ENCODE results near the gene IFNE. TPM values are rescaled to one million over a fixed set of nuclear protein-coding genes. Genes with fewer than 3 reads are reported as not detected.
A peak's percentile ranks its signal among the peaks of the same experiment; 100 is the strongest.
"Not testable (repeated sequence)": the region's sequence is repeated elsewhere in the genome, so short reads cannot be mapped to it uniquely, and the experiment has no call there.

Gene IFNE
- polyA plus RNA-seq, 1 donor: not detected

DNA sequence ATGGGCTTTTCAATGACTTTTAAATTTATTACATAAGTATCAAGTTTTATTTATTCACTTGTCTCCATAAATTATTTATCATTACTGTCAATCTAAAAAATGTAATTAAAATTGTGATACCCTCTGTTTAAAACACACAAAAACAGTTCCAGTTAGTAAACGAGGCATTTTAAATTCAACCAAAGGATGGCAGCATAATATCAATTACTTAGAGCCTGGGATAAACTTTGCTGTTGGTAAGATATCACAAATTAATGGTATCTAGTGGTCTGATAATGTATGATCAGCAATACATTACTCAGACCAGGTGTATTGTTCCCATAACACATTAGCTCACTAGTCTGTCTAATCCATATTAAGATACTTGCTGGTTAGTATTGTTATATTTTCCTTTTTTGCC is 9.6 kb upstream of the IFNE start:
- DNase-seq: no peak

DNA sequence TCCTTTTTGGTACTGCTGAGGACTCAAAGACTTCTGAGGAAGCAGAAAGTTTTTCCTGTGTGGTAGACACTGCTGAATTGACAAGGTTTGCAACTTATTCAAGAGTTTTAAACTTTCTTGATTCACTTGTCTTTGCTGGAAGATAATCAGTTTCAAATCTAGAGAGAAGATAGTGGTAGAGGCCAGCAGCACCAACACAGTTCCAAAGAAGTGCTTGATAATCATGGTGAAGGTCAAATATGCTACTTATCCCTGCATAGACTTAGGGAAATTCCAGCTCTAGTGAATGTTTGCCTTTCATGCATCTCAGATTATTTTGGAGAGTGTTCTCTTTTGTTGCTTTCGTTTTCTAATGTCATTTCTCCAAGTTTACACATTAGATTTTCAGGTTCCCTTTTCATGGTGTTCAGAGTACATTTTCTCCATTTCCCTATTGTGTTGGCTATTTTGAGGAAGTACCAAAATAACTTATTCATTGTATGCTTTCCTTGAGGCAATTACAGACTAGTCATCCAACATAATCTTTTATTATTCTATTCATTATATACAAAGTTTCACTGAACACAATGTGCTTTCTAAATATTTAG is 550 bp downstream of the IFNE start:
- no peak for DNase-seq

DNA sequence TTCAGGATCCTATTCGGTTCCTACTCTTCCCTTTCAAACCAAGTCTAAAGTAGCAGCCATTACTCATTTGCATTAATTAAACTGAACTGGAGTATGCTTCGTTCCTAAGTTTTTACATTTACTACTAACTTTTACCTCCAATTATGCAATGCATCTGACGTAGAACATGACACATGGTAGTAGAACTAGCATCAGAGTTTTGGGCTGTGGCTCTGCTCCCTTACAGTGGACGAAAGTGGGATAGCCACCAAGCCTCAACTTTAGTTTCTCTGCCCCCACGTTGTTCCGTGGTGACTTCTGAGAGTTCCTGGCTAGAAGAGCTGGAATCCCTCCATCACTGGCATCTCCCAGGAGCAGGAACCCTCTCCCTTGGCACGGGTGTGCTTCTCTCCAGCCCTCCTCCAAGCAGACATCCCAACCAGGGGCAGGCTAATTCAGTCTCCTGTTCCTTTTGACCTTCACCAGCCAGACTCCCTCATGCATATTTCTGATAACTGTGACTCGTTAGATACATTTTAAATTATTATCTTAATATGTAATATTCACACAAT is 2.9 kb downstream of the IFNE start:
- no peak for DNase-seq

DNA sequence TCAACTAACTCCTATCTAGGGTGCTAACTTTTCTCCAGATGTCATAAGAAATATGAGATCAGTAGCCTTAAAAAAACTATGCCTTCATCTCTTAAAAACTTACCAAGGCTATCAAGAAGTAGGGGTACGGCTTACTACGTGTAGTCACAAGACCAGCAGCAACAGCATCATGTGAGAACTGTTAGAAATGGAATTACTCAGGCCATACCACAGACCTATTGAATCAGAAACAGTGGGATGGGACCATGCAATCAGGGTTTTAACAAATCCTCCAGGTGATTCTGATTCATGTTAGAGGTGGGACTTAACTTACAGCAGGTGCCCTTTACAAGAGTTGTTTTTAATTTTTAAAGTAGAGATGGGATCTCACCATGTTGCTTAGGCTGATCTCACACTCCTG is 4.6 kb downstream of the IFNE start:
- DNase-seq: no peak

DNA sequence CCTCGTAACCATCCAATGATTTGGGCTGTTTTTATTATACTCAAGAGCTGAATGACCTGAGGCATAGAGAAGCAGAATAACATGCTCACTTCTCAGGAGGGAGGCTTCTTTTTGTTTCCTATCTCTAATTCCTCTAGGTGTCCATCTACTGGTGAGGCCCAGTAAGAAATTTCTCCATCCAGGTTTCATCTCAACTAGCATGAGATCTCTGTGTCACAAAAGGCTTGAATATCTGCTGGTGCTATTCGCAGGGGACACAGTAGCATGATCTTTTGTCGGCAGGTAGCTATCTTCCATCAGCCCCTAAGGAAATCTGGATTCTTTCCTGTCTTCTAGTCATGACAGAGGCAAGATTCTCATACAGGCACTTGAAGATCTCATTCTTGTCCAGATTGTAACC is 8.9 kb downstream of the IFNE start:
- no peak for DNase-seq

DNA sequence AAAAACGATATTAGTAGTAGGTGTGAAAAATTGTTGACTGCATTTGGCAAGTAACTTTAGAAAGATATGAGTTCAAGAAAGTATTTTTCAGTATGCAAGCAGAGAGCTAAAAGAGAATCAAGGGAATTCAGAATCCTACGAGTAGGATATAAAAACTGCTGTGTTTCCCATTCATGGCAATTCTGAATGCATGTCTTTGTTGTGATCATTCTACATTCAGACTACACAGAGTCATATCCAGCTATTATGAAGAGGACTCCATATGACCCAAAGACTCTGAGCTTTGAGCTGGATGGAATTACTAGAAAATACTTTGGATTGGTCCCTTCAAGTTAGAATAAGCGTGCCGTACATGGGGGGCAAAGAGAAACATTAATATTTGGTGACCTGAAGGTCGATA is 12.0 kb downstream of the IFNE start:
- no peak for DNase-seq

DNA sequence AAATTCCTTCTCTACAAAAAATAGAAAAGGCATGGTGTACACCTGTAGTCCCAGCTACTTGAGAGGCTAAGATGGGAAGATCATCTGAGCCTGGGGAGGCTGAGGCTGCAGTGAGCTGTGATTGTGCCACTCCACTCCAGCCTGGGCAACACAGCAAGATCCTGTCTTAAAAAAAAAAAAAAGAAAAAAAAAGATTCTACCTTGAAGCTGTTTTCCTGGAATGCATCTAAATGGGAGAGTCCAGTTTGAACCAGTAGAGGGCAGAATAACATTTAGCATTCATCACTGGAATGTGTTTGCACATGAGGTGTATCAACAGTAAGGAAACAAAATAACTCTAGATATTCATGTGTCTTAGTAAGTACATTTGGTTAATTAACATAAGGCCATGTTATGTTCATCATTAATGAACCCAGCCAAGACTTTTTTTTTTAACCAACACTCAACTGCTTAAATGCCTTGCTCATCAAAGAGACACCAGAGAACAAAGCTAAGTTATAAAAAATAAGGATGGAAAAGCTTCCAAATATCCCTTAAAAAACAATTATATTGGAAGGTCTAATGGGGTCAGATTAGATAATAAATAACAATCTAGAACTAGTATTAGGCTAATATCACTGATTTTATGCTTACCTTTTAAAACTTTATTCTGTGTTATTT is 16.1 kb downstream of the IFNE start:
- DNase-seq: no peak

DNA sequence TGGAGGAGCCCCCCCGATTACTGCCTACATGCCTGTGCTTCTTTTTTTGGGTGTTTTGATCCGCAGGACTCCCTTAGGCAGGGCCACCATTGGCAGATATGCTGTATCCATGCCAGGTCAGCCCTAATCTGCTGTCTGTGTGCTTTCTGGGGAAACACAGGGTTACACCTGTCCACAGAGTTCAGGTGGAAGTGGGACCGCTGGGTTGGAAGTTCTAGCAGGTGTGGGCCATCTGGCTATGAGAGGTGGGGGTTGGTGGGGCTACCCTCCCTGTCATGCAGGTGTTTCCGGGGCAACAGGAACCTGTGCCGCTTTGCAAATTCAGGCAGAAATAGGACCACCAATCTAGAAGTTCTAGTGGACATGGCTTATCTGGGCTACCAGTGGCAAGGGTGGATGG is 17.0 kb downstream of the IFNE start:
- no peak for DNase-seq

DNA sequence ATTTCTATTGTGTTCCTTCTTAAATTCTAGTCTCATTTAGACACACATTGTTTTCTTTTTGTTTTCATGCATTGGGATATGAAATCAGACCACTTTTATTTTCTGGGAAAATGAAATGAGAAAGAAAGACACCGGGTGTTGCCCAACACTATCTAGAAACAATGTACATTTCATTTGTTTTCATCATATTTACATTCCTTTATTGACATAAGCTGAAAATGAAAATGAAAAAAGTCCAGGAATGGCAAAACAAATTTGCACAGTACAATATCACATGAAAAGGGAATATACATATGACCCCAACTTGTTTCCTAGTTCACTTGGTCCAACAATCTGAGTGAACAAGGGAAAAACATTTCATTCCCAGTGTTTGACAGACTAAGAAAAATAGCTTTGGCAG is 20.7 kb downstream of the IFNE start:
- no peak for DNase-seq

DNA sequence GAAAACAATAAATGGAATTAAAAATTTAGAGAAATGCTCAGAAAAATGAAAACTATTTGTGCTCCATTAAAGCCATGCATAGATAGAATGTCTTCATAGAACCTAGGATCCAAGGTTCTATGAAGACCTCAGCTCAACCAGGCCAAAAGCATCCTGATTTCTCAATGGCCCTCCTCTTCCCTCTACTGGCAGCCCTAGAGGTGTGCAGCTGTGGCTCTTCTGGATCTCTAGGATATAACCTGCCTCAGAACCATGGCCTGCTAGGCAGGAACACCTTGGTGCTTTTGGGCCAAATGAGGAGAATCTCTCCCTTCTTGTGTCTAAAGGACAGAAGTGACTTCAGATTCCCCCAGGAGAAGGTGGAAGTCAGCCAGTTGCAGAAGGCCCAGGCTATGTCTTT is 26.8 kb downstream of the IFNE start:
- no peak for DNase-seq

DNA sequence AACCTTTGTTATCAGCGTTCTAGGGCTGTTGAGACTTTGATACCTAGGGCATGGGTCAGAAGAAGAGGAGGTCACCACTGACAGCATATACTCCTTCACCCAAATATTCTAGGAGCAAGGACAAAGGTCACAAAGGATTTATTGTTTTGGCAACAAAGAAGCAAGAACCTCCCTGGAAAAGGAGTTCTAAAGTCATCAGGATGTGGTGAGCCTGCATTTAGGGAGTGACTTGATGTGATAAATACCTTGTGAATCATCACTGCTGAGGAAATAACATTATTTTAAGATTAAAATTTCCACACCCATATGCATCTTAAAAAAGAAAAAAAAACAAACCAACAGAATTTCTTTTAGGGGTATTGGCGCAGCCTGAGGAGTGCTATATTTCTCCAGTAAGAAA is 28.0 kb downstream of the IFNE start:
- no peak for DNase-seq

DNA sequence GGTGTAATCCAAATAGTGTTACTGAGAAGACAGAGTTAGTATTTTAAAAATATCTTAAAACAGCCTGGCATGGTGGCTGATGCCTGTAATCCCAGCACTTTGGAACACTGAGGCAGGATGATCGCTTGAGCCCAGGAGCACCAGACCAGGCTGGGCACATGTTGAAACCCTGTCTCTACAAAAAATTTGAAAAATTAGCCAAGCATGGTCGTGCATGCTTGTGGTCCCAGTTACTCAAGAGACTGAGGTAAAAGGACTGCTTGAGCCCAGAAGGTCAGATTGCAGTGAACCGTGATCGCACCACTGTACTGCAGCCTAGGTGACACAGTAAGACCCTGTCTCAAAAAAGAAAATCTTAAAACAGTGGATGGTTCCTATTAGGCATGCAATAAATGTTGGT is 29.4 kb downstream of the IFNE start:
- DNase-seq: no peak

DNA sequence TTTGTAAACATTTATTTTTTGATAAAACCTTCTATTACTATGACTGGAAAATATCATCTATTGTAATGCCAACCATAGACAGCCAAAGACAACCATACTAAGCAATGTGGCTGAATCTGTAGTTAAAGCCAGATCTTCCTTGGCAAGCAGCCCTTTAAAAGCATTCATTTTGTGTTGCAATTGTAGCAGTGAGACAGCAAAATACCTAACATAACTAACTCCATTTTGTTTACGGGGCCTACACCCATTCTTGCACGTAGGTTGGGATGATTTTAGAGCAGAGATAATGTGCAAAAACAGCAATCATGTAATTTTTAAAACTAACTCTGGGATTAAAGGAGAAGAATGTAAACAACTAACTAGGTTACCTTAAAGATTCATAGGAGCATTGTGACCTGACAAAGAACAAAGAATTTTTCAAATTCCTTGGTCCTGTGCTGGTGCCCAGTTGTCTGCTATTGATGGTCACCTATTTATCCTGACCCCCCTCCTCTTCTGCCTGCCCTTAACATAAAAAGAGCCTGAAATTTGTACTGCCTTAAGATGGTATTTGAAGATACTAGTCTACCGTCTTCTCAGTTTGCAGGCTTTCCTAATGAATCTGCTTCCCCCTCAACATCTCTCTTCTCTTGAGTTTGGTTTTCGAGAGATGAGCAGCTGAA is 31.2 kb downstream of the IFNE start:
- DNase-seq: no peak

DNA sequence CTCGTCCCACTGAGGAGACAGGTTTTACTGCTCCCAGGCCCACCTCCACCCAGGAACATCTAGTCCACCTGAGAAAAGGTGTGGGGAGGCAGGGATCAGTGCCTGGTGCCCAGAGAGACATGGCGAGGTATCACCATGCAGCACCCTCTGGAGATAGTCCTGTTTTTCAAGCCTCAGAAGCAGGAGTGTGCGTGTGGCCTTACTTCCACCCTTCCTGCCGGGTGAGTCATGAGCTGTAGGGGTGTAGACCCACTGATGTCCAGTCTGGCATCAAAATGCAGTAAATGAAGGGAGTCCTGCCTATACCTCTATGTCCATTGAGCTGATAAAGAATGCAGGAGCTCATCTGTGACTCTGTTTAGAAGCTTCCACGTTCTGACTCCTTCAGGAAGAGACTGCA is 32.8 kb downstream of the IFNE start:
- not testable (repeated sequence) for DNase-seq

DNA sequence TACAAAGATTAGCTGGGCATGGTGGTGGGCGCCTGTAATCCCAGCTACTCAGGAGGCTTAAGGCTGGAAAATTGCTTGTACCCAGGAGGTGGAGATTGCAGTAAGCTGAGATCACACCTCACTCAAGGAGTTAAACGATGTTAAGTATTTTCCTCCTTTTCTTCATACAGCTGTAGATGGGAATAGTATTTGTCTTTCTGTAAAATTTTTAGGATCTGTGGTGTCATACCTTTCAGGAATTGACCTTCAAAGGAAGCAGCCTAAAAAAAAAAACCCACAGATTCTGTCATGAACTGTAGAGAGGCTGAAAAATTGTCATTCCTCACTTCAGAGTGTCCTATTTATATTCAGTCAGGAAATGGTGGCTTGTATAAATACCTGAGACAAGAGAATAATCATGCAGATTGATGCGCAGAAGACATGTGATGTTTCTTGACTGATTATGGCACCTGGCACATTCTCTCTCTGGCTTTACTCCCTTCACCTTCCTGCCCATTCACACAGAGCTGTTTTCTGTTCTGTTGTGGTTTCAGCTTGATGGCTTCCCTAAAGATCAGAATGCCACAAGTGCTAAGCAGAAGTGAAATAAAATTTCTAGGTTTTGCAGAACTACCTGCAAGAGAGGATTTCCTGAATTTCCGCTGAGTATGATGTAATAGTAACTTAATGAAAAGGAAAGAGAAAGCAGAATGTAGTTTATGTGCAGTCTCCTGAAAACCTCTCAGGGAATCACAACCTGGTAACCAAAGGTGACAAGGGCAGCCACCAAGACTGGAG is 38.1 kb downstream of the IFNE start:
- DNase-seq: no peak

DNA sequence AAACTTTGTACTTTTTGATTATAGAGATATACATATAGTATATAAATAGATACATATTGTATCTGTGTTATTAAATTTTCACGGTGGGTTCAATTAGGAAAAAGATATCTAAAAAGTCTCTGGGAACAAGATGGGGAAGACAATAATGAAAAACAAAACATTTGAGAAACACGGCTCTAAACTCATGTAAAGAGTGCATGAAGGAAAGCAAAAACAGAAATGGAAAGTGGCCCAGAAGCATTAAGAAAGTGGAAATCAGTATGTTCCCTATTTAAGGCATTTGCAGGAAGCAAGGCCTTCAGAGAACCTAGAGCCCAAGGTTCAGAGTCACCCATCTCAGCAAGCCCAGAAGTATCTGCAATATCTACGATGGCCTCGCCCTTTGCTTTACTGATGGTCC is 42.0 kb downstream of the IFNE start, which contains the start of gene IFNA1:
Gene IFNA1 (plus strand): TSS at position 301 of the 400 bp plus-strand sequence. CDS start 69 bp downstream, at position 370.
- DNase-seq: no peak

DNA sequence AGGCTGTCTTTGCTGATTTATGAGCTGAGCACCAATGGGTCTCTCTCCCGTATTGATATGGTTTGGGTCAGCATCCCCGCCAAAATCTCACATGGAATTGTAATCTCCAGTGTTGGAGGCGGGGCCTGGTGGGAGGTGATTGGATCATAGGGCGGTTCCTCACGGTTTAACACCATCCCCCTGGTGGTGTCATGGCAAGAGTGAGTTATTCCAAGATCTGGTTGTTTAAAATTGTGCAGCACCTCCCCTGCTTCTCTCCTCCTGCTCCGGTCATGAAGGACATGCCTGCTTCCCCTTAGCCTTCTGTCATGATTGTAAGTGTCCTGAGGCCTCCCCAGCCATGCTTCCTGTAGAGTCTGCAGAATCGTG is 47.1 kb downstream of the IFNE start:
- not testable (repeated sequence) for DNase-seq

DNA sequence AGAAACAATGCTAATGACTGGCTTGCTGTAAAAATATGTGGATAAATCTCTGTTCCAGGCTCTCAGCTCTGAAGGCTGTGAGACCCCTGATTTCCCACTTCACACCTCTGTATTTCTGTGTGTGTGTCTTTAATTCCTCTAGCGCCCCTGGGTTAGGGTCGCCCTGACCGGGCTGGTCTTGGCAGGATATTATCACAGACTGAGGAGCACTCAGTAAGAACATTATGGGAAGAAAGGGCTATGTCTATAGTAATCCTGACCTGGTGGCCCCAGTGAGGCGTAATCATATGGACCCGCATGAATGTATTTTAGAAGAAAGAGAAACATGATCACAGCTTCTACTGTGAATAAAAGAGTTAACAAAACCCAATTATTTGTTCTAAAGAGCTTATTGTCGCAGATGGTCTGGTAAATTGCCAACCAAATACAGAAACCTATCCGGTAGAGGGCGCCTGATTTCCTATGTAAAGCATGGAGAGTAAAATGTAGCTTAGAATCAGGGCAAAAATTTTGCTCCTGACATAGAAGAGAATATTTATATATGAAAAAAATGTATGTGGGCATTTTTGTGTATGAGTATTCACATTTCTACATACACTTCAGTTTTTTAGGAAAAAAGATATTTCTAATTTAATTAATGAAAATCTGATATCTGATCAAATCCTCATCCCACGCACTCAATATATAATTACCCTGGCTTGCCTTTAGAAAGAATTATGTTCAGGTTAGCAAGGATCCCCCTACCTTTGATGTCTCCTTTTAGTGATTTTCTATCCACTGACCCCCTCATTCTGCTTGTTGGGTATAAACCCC is 47.7 kb downstream of the IFNE start:
- peak; percentile 22 for DNase-seq

DNA sequence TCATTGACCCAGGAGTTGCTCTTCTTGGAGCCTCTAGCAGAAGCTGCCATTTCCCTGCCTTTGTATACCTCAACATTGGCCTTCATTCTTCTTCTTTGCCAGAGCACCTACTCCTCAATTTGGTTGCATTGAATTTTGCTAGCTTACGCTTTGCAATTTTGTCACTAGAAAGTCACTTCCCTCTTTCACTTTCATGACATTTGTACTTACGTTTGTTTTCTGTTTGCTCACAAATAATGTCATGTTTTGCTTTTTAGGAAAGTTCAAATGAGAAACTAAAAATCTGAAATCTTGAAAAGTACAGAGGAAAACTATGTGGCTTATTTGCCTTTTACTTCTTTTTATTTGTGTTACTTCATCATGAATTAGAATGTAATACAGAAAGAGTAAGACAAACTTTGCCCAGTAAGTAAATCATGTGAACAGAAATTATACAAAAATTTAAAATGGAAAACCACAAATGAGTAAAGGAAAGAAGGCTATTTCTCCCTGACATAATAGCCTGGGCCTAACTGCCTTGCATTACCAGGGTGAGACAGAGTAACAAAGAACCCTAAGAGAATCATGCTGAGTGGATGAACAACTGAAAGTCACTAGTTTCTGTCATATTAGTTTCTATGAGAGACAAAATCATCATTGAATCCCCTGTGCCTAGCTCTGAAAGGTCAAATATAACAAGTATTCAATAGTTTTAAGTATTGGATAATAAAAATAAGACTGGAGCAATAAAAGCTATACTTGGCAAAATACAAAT is 49.3 kb downstream of the IFNE start:
- no peak for DNase-seq
